Activated CD4-positive, alpha-beta T cell treated with anti-CD3 and anti-CD28 coated beads for 4 hours (primary cell): Measurements from ENCODE around the gene MEGF6.

Experiments used
- DNase-seq, 2 donors: peaks; one replicate each; pipeline ENCODE4 v3.0.0-alpha.2; 2020

MEGF6 gene

DNA sequence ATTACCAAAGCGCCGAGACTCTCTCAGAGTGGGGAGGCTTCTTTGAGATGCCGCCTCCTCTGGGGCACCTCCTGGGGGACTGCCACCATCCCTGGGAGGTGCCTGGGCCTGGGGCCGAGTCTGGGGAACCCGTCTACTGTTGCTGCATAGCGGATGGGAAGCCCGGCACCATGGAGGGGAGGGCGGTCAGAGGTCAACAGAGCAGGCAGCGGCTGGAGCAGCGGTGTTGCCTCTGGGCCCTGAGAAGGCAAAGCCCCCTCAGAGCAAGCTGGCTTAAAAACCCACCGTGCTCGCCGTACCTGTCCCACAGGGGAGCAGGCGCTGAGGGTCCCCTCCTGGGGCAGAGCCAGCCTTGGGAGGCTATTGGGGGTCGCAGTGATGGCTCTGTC lies 94.8 kb downstream of the MEGF6 start:
- no peak for DNase-seq

DNA sequence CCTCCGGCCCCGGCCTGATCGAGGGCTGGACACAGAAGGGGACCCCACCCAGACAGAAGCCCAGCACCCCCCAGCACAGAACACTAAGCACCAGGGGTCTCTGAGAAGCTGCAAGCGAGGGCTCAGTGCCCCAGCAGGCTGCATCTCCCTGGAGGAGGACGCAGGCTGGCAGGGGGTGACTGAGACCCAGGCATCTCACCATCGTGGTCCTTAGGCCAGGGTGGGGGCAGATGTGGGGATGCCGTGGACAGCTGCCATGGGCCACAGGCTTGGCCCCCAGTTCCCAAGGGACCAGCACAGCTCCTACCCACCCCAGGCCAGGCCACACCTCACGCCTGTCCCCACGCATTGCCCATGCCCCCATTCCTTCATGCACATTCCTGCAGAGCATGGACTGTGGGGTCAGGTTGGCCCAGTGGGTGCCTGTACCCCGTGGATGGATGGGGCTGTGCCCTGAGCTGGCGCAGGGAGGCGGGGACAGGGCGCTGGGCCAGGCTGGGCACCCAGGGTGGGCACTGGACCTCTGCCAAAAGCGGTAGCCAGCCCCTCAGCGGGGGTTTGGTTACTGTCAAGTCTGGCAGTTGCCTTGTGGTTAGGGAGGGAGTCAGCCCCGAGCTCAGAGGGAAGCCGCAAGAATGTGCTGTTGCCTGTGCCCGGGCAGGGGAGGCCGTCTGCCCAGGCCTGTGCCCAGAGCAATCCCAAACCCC lies 95.4 kb downstream of the MEGF6 start:
- no peak for DNase-seq

DNA sequence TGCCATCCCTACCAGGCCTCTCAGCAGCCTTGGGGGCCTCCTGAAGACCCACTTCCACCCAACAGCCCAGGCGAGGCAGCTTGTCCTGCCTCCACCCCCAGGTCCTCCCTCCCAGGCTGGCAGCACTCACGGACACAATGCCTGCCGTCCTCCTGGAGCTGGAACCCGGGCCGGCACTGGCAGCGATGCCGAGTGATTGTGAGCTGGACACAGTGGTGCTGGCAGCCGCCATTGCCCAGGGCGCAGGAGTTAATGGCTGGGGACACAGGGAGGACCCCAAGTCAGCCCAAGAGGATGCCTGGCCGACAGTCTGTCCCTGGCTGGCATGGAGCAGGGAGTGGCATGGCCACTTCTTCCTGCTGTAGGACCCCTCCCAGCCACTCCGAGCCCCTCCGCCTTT lies 96.0 kb downstream of the MEGF6 start:
- DNase-seq = no peak

DNA sequence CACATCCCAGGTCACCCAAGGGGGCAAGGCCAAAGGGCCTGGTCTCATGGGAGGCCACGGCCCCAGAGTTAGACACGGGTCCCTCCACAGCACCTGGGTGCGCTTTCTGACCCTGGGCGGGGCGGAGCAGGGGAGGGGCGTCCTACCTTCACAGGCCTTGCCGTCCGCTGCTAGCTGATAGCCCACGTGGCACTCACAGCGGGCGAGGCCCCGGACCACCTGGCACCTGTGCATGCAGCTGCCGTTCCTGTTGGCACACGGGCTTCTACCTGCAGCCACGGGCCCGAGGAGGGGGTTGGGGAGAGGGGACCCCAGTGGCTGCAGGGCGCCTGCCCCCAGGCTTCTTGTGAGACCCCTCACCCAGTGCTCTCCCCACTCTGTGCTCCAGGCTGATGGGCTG lies 96.9 kb downstream of the MEGF6 start:
- DNase-seq = no peak

DNA sequence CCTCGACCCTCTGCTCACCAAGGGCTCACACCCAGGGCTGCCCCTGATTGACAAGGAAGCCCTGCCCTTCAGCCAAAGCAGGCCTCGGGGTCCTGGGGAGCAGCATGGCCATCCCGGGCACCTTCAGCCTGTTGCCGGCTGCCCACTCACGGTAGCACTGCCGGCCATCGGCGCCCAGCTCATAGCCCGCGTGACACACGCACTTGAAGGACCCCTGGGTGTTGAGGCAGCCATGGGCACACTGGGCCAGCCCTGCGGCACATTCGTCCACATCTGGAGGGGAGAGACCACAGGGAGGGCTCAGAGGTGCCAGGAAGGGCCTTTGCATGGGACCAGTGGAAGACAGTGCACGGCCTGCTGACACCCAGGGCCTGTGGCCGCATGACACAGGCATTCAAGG lies 99.5 kb downstream of the MEGF6 start:
- DNase-seq = no peak

DNA sequence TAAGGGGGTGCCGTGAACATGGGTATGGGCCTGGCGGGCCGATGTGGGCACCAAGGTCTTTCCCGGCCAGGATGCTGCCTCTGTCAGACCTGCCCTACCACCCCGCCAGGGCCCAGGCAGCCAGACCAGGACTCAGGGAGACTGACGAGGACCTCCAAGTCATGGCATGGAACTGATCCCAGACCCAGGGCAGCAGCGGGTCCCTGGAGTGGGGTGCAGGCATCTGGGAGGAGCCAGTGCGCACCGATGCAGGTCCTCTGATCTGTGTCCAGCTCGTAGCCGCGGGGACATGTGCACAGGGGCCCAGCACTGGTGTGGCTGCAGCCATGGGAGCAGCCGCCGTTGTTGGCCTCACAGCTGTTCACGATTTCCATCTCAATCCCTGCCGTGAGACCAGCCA lies 100.0 kb downstream of the MEGF6 start:
- DNase-seq = no peak

DNA sequence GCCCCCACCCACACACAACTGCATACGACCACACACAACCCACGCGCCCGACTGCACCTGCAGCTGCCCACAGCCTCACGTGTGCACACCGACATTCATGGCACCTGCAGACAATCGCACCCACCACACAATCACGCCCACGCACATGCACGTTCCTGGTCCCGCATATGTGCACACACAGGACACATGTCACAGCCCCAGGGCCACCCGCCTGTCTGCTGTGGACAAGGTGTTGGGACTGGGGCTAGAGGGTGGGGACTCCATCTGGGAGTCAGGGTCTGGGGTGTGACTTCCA lies 100.4 kb downstream of the MEGF6 start:
- DNase-seq = no peak

DNA sequence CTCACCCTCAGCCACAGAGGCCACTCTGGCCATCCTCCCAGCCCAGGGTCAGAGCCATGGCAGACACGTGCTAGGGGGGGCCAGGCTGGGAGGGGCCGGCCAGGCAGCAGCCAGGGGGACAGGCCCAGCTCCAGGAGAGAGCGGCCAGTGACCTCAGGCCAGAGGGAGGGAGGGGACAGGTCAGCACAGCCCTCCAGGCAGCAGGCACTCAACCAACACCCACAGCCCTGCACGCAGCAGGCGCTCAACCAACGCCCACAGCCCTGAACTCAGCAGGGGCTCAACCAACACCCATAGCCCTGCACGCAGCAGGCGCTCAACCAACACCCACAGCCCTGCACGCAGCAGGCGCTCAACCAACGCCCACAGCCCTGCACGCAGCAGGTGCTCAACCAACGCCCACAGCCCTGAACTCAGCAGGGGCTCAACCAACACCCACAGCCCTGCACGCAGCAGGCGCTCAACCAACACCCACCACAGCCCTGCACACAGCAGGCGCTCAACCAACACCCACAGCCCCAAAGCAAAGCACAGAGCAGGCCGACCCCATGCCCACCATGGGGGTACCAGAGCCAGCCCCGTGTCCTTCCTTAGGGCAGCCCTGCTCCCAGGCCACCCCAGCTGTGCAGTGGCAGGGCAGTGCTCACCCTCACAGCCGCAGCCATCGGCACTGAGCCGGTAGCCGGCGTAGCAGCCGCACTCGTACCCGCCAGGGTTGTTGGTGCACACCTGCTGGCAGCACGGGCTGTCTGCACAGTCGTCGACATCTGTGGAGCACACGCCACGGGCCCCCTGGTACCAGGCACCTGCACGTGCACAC lies 101.0 kb downstream of the MEGF6 start:
- DNase-seq = no peak

DNA sequence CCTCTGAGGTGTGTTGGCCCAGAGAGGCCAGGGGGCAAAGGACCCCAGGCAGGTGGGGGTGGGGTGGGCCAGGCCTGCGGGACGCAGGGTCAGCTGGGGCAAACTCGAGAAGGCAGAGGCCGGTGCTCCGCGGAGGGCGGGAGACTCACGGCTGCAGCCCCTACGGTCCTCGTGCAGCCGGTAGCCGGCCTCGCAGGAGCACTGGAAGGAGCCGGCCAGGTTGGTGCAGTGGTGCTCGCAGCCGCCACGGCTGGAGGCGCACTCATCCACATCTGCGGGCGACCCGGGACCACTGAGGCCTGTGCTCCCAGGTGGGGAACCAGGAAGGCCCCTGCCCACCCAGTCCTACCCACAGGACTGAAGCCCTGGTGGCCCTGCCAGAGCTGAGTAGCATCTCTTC lies 101.6 kb downstream of the MEGF6 start:
- no peak for DNase-seq

DNA sequence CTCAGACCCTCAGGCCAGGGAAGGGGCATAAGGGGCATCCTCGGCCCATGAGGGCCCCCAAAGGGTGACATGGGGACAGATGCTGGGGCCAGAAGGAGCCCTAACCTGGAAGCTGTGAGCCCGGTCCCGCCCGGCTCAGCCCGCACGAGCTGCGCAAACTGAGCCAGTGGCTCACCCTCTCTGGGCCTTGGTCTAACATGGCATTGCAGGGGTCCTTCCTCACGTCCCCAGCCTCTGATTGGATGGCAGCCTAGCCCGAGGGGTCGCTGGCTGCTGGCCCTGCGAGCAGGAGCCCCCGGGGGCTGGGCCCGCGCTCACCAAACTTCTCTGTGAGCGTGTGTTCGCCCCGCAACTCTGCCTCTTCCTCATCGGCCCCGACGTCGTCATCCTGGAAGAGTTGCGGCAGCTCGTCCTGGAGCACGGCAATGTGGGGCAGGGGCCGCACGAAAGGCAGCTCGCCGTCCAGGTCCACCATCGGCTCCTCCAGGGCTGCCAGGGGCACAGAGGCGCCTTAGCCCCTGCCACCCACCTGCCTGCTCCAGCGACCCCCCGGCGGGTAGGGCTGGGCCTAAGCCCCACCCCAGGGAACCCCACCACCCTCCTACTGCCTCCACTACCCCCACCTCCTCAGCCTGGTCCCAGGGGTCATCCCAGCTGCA lies 102.4 kb downstream of the MEGF6 start:
- no peak for DNase-seq

DNA sequence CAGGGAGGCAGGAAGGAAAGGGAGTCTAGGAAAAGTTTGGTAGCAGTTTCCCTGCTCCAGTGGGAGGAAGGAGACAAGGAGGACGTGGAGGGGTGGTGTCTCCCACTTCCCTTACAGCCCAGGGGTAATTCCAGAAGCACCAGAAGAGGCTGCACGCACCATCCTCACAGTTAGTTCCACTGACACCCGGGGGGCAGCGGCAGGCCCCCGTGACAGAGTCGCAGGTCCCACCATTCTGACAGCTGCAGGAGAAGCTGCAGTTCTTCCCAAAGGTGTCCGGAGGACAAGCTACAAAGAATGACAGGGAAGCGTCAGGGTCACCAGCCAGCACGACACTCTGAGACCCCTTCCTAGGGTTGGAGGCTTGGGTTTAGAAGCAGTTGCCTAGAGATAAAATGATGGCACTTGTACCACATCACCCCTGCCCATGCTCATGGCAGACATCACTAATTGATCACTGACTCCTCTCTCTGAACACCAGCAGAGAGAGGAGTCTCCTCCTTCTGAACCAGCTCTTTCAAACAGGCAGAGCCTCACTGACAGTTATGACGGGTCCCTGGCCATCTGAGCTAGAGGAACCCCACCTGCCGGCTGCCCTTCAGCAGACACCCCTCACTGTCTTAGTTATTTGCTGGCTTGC lies 103.6 kb downstream of the MEGF6 start:
- DNase-seq = no peak

DNA sequence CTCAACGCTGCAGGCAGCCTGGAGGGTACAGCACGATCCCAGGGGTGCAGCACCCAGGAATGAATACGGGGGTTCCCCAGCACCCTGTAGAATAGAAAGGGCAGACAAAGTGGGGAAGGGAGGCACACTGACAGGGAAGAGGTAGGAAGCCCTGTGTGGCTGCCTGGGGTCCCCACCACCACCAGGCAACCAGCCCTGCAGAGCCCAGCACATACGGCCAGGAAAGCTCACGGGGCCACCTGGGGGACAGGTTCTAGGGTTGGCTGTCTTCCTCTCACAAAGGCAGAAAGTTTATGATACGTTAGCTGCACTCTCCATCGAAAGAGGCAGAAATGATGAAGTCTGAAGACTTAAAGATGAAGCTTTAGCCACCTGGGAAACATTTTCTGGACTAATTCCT lies 104.4 kb downstream of the MEGF6 start:
- no peak for DNase-seq

DNA sequence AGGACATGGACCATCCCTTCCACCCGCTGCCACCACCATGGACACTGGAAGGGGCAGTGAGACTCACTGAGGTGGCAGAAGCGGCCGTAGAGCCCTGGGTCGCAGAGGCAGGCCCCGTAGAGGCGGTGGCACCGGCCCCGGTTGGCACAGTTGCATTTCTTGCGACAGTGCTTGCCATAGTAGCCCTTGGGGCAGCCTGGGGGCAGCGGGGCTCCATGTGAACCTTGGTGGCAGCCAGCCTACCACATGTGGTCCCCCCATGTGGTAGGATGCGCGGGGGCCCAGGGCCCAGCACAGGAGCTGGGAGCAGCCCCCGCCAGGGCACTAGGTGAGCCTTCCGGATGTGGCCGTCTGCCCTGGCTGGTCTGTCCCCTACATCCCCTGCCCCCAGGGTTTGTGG lies 105.3 kb downstream of the MEGF6 start:
- no peak for DNase-seq

DNA sequence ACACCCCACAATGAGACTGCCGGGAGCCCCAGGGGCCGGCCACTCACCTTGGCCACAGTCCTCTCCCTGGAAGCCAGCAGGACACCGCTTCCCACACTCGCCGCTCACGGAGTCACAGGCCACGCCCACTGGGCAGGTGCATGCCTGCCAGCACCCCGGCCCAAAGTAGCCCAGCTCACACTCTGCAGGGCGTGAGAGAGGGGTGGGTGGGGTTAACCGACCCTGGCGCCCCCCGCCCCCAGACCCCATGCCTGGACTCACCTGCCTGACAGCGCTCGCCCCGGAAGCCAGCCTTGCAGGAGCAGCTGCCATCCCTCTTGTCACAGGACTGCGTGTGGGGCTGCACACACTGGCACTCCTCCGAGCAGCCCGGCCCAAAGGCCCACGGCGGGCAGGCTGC lies 106.1 kb downstream of the MEGF6 start:
- no peak for DNase-seq

DNA sequence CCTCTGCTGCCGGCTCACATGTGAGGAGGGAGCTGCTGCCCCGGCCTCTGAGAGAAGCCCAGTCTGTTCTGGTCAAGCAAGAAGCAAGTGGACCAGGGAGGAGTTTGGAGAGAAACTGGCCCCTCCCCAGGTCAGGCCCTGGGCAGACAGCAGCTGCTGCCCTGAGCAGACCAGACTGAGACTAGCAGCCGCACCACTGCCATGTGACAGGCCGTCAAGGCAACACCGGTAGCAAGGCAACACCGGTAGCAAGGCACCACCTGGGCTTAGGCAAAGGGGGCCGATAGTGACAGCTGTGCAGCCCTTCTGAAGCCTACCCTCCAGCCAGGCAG lies 106.5 kb downstream of the MEGF6 start:
- DNase-seq = no peak

DNA sequence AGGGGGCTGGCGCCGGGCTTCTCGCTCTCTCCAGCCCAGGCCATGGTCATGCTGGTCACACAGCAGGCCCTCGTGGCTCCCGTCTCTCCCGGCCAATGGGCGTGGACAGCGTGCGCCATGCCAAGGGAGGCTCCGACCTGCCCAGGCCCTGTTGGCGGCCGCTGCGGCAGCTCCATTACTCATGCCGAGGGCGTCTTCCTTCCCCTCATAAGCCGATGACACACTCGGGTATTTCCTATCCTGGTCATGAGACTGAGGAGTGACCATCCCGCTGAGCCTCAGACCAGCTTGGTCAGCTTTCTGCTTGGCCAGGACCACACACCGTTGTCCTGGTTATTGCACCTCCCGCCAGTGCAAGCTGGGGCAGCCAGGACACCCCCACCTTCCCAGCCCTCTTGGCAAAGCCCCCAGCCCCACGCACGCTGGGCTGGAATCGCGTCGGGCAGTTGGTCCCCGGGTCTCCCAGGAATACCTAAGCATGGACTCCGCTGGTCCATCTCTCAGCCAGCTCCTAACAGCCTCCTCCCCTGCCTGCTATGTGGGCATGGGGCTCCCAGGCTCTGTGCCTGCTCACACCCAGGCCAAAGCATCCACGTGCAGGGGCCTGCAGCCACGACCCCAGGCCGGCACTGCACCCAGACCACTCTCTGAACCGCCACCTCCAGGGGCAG lies 107.0 kb downstream of the MEGF6 start:
- DNase-seq = no peak

DNA sequence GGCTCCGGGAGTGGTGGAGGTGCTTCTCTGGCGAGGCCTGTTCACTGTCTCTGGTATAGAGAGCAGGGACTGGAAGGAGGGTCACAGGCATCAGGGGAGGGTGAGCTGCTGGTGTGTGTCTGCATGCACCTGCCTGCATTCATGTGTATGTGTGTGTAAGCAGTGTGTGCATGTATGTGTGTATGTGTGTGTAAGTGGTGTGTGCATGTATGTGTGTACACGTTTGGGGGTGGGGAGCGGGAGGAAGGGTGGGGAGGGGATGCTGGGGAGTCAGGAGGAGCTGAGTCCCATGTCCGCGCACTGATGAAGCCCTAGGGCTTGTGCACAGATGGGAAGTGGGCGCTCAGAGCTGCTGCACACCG lies 107.8 kb downstream of the MEGF6 start:
- no peak for DNase-seq

DNA sequence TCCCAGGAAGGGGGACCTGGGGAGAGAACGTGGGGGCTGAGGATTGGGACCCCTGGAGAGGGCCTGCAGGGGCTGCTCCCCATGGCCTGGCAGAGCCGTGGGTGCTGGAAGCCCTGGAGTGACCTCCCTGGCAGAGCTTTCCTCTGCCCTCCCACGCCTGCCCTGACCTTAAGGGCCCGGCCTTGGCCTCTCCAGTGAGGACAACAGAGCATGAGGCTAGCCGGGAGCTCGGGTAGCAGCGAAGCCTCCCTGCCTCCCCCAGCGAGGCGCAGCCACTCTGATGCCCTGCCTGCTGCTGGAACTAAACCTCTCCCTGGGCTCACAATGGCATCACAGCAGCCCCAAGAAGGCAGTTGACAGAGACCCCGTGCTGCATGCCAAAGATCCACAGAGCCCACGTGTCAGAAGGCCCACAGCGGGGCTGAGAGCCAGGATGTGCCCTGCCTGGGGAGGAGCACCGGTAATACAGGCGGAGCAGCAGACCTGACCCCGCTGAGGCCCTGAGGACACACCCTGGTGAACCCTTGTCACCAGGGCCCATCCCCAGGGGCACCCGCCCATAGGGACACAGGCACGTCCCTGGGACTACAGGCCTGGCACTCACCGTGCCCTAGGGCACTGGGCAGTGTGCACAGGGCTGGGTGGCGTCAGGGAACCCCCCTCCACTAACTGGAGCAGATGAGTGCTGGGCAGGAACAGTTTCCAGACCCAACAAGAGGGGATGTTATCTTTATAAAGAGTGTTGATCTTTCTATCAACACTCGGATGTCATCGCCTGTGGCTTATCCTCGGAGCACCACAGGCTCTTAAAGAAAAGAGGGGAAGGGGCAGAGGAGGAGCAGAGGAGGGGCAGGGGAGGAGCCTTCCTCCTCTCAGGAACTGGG lies 108.4 kb downstream of the MEGF6 start:
- DNase-seq = no peak

DNA sequence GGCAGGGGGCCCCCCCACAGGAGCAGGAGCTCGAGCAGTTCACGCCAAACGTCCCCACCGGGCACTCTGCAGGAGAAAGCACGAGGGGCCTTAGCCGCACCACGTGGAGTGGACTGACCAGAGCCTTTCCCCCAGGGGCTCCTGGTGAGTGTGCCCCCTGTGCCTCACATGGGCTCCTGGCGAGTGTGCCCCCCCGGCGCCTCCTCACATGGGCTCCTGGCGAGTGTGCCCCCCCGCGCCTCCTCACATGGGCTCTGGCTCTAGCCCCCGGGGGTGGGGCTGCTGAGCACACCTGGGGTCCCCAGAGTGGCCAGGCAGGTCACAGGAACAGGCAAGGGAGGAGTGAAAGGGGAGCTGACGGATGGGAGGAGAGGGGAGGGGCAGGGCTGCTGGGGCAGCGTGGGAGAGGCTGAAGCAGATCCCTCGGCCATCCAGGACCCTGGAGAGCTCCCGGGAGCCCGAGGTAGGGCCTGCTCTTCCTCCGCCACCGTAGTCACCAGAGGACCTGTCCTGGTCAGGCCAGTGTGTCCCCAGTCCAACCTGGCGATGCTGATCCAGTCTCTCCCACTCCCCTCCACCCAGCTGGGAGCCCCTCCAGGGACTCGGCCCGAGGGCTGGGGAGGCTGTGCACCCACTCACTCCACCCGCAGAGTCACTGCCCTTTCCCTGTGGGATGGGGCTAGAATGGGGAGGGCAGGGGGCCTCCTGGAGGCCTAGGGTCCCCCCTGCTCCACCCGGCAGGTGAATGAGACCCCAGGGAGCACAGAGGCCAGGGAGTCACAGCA lies 109.3 kb downstream of the MEGF6 start:
- peak in 1 of 2 donors; percentile 44 for DNase-seq

DNA sequence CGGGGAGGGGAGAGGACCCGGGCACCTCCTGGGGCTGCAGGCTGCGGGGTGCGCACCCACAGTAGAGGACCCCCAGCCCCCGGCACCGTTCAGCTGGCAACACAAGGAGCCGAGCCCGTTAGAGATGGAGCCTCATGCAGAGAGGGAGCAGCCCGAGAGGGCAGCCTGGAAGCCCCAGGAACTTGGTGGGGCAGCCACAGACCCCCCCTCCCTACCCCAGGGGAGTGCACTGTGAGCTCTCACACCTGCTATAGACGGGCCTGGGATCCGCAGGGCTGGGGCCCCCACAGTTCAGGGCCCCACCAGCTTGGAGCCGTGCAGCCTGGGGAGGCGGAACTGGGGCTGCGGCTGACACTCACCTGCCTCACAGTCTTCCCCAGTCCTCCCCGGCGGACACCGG lies 109.9 kb downstream of the MEGF6 start:
- no peak for DNase-seq

DNA sequence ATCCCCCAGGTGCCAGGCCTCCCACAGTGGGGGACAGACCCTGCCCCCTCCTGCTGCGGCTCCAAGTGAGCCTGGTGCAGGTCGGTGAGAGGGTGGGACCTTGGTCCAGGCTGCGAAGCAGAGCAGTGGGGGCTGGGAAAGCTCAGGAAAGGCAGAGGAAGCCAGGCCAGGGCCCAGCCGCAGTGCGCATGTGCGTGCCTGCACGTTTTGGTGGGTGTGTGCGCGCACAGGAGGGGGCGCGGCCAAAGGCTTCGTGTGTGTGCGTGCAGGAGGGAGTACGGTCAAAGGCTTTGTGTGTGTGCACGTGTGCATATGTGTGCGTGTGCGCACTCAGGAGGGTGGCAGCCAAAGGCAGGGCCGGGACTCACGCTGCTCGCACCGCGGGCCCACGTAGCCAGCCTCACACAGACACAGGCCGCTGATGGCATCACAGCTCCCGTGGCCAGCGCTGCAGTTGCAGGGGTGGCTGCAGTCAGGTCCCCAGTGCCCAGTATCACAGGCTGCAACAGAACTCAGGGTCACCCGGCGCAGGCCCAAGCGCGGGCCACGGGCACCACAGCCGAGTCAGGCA lies 111.0 kb downstream of the MEGF6 start:
- no peak for DNase-seq
